ENCODE results near the gene SMAD6. TPM values are rescaled to one million over a fixed set of nuclear protein-coding genes. Genes with fewer than 3 reads are reported as not detected.

Gene SMAD6
- polyA plus RNA-seq, 1 of the 3 experiments (the other 2 are of a cell fraction): 4.5 TPM

DNA sequence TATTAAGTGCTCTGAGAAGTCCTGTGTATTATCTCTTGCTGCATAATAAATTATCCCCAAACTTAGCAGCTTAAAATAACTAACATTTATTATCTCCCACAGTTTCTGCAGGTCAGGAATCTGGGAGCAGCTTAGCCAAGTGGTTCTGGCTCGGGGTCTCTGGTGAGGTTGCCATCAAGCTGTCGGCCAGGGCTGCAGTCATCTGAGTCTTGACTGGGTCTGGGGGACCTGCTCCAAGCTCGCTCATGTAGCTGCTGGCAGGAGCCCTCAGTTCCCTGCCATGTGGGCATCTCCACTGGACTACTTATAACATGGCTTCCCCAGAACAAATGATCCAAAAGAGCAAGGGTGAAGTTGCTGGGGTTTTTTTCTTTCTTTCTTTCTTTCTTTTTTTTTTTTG, 80.7 kb downstream of the SMAD6 start:
- H3K9ac ChIP-seq: no peak overlapping the region
- H2AFZ ChIP-seq (ENCODE audit: low read depth): no peak overlapping the region
- H3K9me2 ChIP-seq: no peaks in the 10 kb centered on the region
- CTCF ChIA-PET: interaction anchor here (0.7 to 2.7 kb wide), 7 partner anchors 8 to 179 kb away, joined by 3 to 17 read pairs (median 3); no protein-coding TSS in a partner anchor
- peaks cover 0 to 16% of the 10 kb centered on the region in 2 experiments for H3K36me3 ChIP-seq (replicated peaks in 1 of 2; ENCODE audit: control insufficient read depth in 1 of 2, insufficient read depth in 2 of 2, low read length in 1 of 2)
- no peak overlapping the region for H3K4me2 ChIP-seq
- POLR2A ChIA-PET: no interaction called here
- WGBS (ENCODE audit: low lambda C conversion rate): 98% methylated on average over 3 of the region's 3 CpGs
- peaks cover 59% of the 10 kb centered on the region for H3K79me2 ChIP-seq (ENCODE audit: insufficient read depth)
- peaks cover 20% of the 10 kb centered on the region for H3F3A ChIP-seq (replicated peaks; ENCODE audit: insufficient read depth)
- no peaks in the 10 kb centered on the region for H3K27me3 ChIP-seq (ENCODE audit: insufficient read depth)
- H3K4me1 ChIP-seq (ENCODE audit: control insufficient read depth in 1 of 2, insufficient read depth in 2 of 2, low read depth in 1 of 2, low read length in 1 of 2): peaks cover 0 to 40% of the 10 kb centered on the region in 2 experiments; a peak in 3 of 4 replicates
- H3K27ac ChIP-seq (ENCODE audit: low read depth in 2 of 2, low read length in 1 of 2): no peak overlapping the region
- no peak for TF ChIP-seq FOXJ3 (CRISPR knock-in tag; IDR thresholded peaks at IDR 0.05)
- TF ChIP-seq NFIC (IDR thresholded peaks at IDR 0.05; ENCODE audit: borderline replicate concordance): no peak
- TF ChIP-seq, protein P1, sequence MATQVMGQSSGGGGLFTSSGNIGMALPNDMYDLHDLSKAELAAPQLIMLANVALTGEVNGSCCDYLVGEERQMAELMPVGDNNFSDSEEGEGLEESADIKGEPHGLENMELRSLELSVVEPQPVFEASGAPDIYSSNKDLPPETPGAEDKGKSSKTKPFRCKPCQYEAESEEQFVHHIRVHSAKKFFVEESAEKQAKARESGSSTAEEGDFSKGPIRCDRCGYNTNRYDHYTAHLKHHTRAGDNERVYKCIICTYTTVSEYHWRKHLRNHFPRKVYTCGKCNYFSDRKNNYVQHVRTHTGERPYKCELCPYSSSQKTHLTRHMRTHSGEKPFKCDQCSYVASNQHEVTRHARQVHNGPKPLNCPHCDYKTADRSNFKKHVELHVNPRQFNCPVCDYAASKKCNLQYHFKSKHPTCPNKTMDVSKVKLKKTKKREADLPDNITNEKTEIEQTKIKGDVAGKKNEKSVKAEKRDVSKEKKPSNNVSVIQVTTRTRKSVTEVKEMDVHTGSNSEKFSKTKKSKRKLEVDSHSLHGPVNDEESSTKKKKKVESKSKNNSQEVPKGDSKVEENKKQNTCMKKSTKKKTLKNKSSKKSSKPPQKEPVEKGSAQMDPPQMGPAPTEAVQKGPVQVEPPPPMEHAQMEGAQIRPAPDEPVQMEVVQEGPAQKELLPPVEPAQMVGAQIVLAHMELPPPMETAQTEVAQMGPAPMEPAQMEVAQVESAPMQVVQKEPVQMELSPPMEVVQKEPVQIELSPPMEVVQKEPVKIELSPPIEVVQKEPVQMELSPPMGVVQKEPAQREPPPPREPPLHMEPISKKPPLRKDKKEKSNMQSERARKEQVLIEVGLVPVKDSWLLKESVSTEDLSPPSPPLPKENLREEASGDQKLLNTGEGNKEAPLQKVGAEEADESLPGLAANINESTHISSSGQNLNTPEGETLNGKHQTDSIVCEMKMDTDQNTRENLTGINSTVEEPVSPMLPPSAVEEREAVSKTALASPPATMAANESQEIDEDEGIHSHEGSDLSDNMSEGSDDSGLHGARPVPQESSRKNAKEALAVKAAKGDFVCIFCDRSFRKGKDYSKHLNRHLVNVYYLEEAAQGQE (IDR thresholded peaks at IDR 0.05; ENCODE audit: low read depth, low read length): no peak
- no peak for TF ChIP-seq TCF12 (IDR thresholded peaks at IDR 0.05)
- H3K4me3 ChIP-seq (ENCODE audit: low read depth in 2 of 2, low read length in 1 of 2): no peak overlapping the region
- DNase-seq: no peak
- H4K20me1 ChIP-seq (ENCODE audit: insufficient read depth): no peaks in the 10 kb centered on the region
- no peaks in the 10 kb centered on the region for H3K9me3 ChIP-seq

DNA sequence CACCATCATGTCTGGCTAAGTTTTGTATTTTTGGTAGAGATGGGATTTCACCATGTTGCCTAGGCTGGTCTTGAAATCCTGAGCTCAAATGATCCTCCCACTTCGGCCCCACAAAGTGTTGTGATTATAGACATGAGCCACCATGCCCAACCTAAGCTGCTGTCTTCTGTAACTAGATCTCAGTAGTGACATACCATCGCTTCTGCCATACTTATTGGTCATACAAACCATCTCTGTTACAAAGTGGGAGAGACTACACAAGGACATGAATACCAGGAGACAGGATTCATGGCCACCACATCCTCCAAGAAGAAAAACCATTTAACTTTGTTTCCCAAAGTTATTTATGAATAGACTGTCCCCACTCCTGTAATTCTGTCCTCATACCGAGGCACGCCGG, 81.3 kb downstream of the SMAD6 start:
- POLR2A ChIA-PET: no interaction called here
- CTCF ChIA-PET: interaction anchor here (1.4 to 2.7 kb wide), 4 partner anchors 8 to 70 kb away, joined by 3 to 17 read pairs (median 9); no protein-coding TSS in a partner anchor
- Histone ChIP-seq H3K4me2 (no peak overlapping the region), H3K27ac (ENCODE audit: low read depth in 2 of 2, low read length in 1 of 2) (no peak overlapping the region), H3F3A (replicated peaks; ENCODE audit: insufficient read depth) (peaks cover 22% of the 10 kb centered on the region), H3K9me3 (no peaks in the 10 kb centered on the region), H3K9me2 (no peaks in the 10 kb centered on the region), H2AFZ (ENCODE audit: low read depth) (no peak overlapping the region), H3K4me3 (ENCODE audit: low read depth in 2 of 2, low read length in 1 of 2) (no peak overlapping the region), H4K20me1 (ENCODE audit: insufficient read depth) (no peaks in the 10 kb centered on the region), H3K36me3 (replicated peaks in 1 of 2; ENCODE audit: control insufficient read depth in 1 of 2, insufficient read depth in 2 of 2, low read length in 1 of 2) (peaks cover 0 to 16% of the 10 kb centered on the region in 2 experiments), H3K9ac (no peak overlapping the region), H3K79me2 (ENCODE audit: insufficient read depth) (peaks cover 53% of the 10 kb centered on the region), H3K27me3 (ENCODE audit: insufficient read depth) (no peaks in the 10 kb centered on the region), H3K4me1 (ENCODE audit: control insufficient read depth in 1 of 2, insufficient read depth in 2 of 2, low read depth in 1 of 2, low read length in 1 of 2) (peaks cover 0 to 37% of the 10 kb centered on the region in 2 experiments; a peak in 3 of 4 replicates)
- TF ChIP-seq, protein P2, sequence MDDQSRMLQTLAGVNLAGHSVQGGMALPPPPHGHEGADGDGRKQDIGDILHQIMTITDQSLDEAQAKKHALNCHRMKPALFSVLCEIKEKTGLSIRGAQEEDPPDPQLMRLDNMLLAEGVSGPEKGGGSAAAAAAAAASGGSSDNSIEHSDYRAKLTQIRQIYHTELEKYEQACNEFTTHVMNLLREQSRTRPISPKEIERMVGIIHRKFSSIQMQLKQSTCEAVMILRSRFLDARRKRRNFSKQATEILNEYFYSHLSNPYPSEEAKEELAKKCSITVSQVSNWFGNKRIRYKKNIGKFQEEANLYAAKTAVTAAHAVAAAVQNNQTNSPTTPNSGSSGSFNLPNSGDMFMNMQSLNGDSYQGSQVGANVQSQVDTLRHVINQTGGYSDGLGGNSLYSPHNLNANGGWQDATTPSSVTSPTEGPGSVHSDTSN (IDR thresholded peaks at IDR 0.05): no peak
- no peak for TF ChIP-seq POLR2AphosphoS5 (IDR thresholded peaks at IDR 0.05; ENCODE audit: low read depth, low read length)
- TF ChIP-seq NFIC (IDR thresholded peaks at IDR 0.05; ENCODE audit: borderline replicate concordance): no peak
- TF ChIP-seq, protein P3, sequence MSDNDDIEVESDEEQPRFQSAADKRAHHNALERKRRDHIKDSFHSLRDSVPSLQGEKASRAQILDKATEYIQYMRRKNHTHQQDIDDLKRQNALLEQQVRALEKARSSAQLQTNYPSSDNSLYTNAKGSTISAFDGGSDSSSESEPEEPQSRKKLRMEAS (IDR thresholded peaks at IDR 0.05; ENCODE audit: low read depth): no peak
- no peak for TF ChIP-seq RFX5 (IDR thresholded peaks at IDR 0.05; ENCODE audit: low read length)
- no peak for TF ChIP-seq ELF1 (IDR thresholded peaks at IDR 0.05)
- TF ChIP-seq, protein P4, sequence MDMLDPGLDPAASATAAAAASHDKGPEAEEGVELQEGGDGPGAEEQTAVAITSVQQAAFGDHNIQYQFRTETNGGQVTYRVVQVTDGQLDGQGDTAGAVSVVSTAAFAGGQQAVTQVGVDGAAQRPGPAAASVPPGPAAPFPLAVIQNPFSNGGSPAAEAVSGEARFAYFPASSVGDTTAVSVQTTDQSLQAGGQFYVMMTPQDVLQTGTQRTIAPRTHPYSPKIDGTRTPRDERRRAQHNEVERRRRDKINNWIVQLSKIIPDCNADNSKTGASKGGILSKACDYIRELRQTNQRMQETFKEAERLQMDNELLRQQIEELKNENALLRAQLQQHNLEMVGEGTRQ (IDR thresholded peaks at IDR 0.05; ENCODE audit: borderline replicate concordance, low read depth, low read length): no peak
- no peak for TF ChIP-seq NRF1 (IDR thresholded peaks at IDR 0.05; ENCODE audit: low read depth, low read length)
- TF ChIP-seq TCF12 (IDR thresholded peaks at IDR 0.05): no peak
- TF ChIP-seq EP300 (IDR thresholded peaks at IDR 0.05; ENCODE audit: borderline replicate concordance in 1 of 2, low read depth in 1 of 2, low read length in 1 of 2): no peak
- no peak for TF ChIP-seq JUND (IDR thresholded peaks at IDR 0.05)
- TF ChIP-seq YY1 (IDR thresholded peaks at IDR 0.05; ENCODE audit: low read depth): no peak
- no peak for TF ChIP-seq CHD2 (IDR thresholded peaks at IDR 0.05; ENCODE audit: low read length, partially characterized antibody)
- 98% methylated on average over 5 of the region's 5 CpGs for WGBS (ENCODE audit: low lambda C conversion rate)
- no peak for DNase-seq

Measured in SK-N-SH (cell line).